Endothelial cell (in vitro differentiated cells): ENCODE results near the gene E4F1. TPM values are rescaled to one million over a fixed set of nuclear protein-coding genes. Genes with fewer than 3 reads are reported as not detected.

Experiments
- DNase-seq: peaks from one replicate; pipeline ENCODE4 v3.0.0; 2021; ENCODE audit warnings: low spot score
- H3K27ac Mint-ChIP-seq: one replicate; pipeline ENCODE4 v1.8.0; 2021; ENCODE audit warnings: mixed read lengths, inconsistent platforms; ENCODE audit not compliant: unreplicated experiment
- H3K27me3 Mint-ChIP-seq: one replicate; pipeline ENCODE4 v1.8.0; 2021; ENCODE audit warnings: mild to moderate bottlenecking, moderate library complexity, mixed read lengths, inconsistent platforms; ENCODE audit not compliant: unreplicated experiment
- H3K36me3 Mint-ChIP-seq: one replicate; pipeline ENCODE4 v1.8.0; 2021; ENCODE audit warnings: mild to moderate bottlenecking, low read depth, mixed read lengths, inconsistent platforms; ENCODE audit not compliant: unreplicated experiment
- H3K4me1 Mint-ChIP-seq: one replicate; pipeline ENCODE4 v1.8.0; 2021; ENCODE audit warnings: mild to moderate bottlenecking, mixed read lengths, inconsistent platforms; ENCODE audit not compliant: unreplicated experiment
- H3K4me3 Mint-ChIP-seq: one replicate; pipeline ENCODE4 v1.8.0; 2021; ENCODE audit warnings: mild to moderate bottlenecking, mixed read lengths, inconsistent platforms; ENCODE audit not compliant: unreplicated experiment
- H3K9me3 Mint-ChIP-seq: one replicate; pipeline ENCODE4 v1.8.0; 2021; ENCODE audit warnings: mixed read lengths, inconsistent platforms; ENCODE audit not compliant: unreplicated experiment
- total RNA-seq: library from RNA; stranded (reverse); fragmentation: NEBNext Ultra II Directional; extraction: Animal tissue kit (Norgen Biotek cat#: 25700); gene quantifications from one replicate; pipeline ENCODE4 v1.2.1, GENCODE V29; 2021; ENCODE audit not compliant: unreplicated experiment
- TF ChIP-seq, protein P1 (sequence below): fragments of 200-600 bp; sonication (generic); IDR thresholded peaks from one replicate; pipeline ENCODE4 v1.5.0; 2021; ENCODE audit warnings: antibody characterized with exemption; ENCODE audit not compliant: unreplicated experiment

E4F1 gene
- total RNA-seq, 1 donor from 2014 or later, result 35.9 TPM

GRCh38 chr16:2180461-2180860, 42.9 kb upstream of the E4F1 start:
- Mint-ChIP-seq H3K36me3 (peaks cover 10% of the 10 kb centered on the region), H3K27ac (no peak overlapping the region), H3K4me3 (no peak overlapping the region), H3K9me3 (no peaks in the 10 kb centered on the region), H3K27me3 (peaks cover 17% of the 10 kb centered on the region), H3K4me1 (no peaks in the 10 kb centered on the region)
- TF ChIP-seq, protein P1, sequence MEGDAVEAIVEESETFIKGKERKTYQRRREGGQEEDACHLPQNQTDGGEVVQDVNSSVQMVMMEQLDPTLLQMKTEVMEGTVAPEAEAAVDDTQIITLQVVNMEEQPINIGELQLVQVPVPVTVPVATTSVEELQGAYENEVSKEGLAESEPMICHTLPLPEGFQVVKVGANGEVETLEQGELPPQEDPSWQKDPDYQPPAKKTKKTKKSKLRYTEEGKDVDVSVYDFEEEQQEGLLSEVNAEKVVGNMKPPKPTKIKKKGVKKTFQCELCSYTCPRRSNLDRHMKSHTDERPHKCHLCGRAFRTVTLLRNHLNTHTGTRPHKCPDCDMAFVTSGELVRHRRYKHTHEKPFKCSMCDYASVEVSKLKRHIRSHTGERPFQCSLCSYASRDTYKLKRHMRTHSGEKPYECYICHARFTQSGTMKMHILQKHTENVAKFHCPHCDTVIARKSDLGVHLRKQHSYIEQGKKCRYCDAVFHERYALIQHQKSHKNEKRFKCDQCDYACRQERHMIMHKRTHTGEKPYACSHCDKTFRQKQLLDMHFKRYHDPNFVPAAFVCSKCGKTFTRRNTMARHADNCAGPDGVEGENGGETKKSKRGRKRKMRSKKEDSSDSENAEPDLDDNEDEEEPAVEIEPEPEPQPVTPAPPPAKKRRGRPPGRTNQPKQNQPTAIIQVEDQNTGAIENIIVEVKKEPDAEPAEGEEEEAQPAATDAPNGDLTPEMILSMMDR, result no peak
- no peak for DNase-seq

DNA sequence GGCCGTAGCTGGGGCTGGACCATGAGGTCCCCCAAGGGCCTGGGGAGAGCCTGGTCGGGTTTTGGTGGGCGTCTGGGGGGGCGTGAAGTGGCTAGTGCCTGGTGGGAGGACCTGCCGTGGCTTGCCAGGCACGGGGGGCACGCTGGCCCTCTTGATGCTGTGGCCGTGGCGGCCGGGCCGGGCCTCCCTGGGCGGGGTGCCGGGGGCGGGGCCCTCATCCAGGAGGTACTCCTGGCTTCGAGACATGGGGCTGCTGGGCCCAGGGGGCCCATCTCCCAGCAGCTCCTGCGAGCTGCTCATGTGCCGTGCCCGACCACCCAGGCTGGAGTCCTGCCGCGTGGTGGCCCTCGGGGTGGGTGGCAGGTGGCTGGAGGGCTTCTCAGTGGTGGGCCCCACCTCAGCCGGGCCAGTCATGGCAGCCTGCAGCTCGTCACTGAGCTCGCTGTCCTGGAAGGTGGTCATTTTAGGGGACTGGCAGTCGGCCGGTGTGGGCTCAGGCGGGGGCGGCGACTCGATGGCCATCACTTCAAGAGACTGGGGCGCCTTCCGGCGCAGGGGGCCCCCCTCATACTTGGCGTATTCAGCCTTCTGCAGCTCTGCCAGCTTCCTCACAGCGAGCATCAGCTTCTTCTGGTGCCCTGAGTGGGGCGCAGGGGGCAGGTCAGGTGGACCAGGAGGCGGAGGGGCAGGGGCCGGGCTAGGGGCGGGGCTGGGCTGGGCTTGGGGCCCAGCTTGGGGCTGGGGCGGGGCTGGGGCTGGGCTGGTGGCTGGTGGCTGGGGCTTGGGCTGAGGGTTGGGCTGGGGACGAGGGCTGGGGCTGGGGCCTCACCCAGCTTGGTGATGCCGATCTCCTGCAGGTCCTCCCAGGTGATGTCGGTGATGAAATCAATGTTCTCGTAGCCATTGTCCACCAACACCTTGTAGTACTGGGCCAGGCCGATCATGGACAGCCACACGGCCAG, 42.1 kb upstream of the E4F1 start:
- peak overlapping the region; percentile 57 for H3K4me3 Mint-ChIP-seq
- peaks cover 20% of the 10 kb centered on the region for H3K27me3 Mint-ChIP-seq
- TF ChIP-seq, protein P1, result no peak
- H3K4me1 Mint-ChIP-seq, result no peaks in the 10 kb centered on the region
- DNase-seq, result no peak
- no peak overlapping the region for H3K27ac Mint-ChIP-seq
- no peaks in the 10 kb centered on the region for H3K9me3 Mint-ChIP-seq
- peaks cover 10% of the 10 kb centered on the region for H3K36me3 Mint-ChIP-seq

DNA sequence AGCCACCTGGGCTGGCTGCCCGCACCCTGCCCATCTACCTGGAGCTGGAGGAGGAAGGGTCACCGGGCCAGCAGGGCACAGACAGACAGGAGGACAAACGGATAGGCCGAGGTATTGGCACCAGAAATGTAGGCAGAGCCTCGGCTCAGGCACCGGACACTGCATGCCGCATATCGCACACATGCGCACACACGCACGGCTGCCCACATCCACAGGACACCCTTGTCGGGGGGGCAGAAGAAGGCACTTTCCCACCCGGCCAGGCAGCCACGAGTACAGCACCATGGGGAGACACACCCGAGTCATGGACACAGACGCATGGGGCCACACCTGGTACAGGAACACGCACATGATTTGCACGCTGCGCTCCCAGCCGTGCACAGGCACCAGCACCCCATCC, 41.4 kb upstream of the E4F1 start:
- peaks cover 10% of the 10 kb centered on the region for H3K36me3 Mint-ChIP-seq
- H3K27me3 Mint-ChIP-seq, result peaks cover 20% of the 10 kb centered on the region
- no peak overlapping the region for H3K27ac Mint-ChIP-seq
- no peaks in the 10 kb centered on the region for H3K4me1 Mint-ChIP-seq
- TF ChIP-seq, protein P1, result no peak
- no peak for DNase-seq
- H3K9me3 Mint-ChIP-seq, result no peaks in the 10 kb centered on the region
- peak overlapping the region; percentile 57 for H3K4me3 Mint-ChIP-seq

DNA sequence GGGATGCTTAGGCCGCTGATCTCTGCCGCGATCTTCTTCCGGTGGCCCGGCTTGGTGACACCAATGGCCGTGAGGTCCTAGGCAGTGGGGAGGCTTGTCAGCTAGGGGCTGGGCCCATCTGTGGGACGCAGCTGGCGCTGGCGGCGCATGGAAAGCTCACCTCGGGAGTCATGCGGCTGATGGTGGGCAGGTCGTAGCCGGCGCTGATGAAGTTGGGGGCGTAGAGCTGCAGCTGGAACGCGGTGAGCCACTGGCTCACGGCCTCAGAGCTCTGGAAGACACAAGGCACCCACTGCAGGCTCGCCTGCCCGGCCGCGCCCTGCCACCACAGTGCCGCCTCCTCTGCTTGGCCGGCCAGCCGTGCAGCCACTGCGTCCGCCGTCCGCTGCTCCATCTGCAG, 39.7 kb upstream of the E4F1 start:
- peaks cover 5% of the 10 kb centered on the region for H3K36me3 Mint-ChIP-seq
- DNase-seq, result no peak
- TF ChIP-seq, protein P1, result no peak
- no peaks in the 10 kb centered on the region for H3K4me1 Mint-ChIP-seq
- H3K27ac Mint-ChIP-seq, result no peak overlapping the region
- no peak overlapping the region for H3K4me3 Mint-ChIP-seq
- no peaks in the 10 kb centered on the region for H3K9me3 Mint-ChIP-seq
- H3K27me3 Mint-ChIP-seq, result peaks cover 16% of the 10 kb centered on the region

DNA sequence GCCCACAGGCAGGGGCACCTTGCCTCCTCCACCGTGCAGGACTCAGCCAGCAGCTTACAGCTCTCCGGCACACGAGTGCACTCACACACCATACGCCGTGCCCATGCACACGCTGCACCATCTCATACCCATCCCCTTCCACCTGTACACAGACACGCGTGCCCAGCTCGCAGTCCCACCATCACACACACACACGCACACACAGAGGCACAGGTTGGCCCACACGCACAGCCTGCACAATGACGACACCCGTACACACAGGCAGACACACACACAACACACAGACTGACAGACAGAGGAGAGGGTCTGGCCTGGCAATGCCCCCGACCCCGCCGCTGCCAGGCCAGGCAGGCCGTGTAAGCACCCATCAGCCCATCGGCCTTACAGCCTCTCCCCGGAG, 39.0 kb upstream of the E4F1 start:
- peaks cover 16% of the 10 kb centered on the region for H3K27me3 Mint-ChIP-seq
- DNase-seq, result no peak
- peaks cover 5% of the 10 kb centered on the region for H3K36me3 Mint-ChIP-seq
- no peaks in the 10 kb centered on the region for H3K9me3 Mint-ChIP-seq
- TF ChIP-seq, protein P1, result no peak
- no peak overlapping the region for H3K4me3 Mint-ChIP-seq
- no peak overlapping the region for H3K27ac Mint-ChIP-seq
- H3K4me1 Mint-ChIP-seq, result no peaks in the 10 kb centered on the region
